H9 (cell line): Measurements from ENCODE around the gene PEX26. TPM values are rescaled to one million over a fixed set of nuclear protein-coding genes. Genes with fewer than 3 reads are reported as not detected.

Source experiments
- DNase-seq: peaks from one replicate; pipeline ENCODE4 v3.0.0-alpha.2; 2017
- H2AFZ ChIP-seq: one replicate; pipeline ENCODE4 v1.6.1; 2013; ENCODE audit warnings: mild to moderate bottlenecking, low read length, control low read depth, moderate library complexity
- H2AK5ac ChIP-seq: 2 replicates; pipeline ENCODE4 v1.6.1; 2013; ENCODE audit warnings: low read length, control low read depth, mixed read lengths; ENCODE audit not compliant: insufficient read length
- H2BK120ac ChIP-seq: one replicate; pipeline ENCODE4 v1.6.1; 2013; ENCODE audit warnings: low read depth, mild to moderate bottlenecking, low read length, control low read depth, inconsistent platforms; ENCODE audit not compliant: poor library complexity, severe bottlenecking
- H2BK12ac ChIP-seq: 2 replicates; pipeline ENCODE4 v1.6.1; 2013; ENCODE audit warnings: low read length, control low read depth, mixed read lengths, low read depth; ENCODE audit not compliant: insufficient read length
- H2BK15ac ChIP-seq: 2 replicates; pipeline ENCODE4 v1.6.1; 2013; ENCODE audit warnings: low read depth, low read length, control low read depth
- H2BK20ac ChIP-seq: one replicate; pipeline ENCODE4 v1.6.1; 2013; ENCODE audit warnings: low read depth, mild to moderate bottlenecking, low read length, control low read depth, inconsistent platforms; ENCODE audit not compliant: poor library complexity, severe bottlenecking
- H2BK5ac ChIP-seq: 2 replicates; pipeline ENCODE4 v1.6.1; 2013; ENCODE audit warnings: low read length, control low read depth, mixed read lengths; ENCODE audit not compliant: insufficient read length
- H3K14ac ChIP-seq: 2 replicates; pipeline ENCODE4 v1.6.1; 2013; ENCODE audit warnings: low read length, control low read depth; ENCODE audit not compliant: insufficient read depth
- H3K18ac ChIP-seq: 2 replicates; pipeline ENCODE4 v1.6.1; 2013; ENCODE audit warnings: low read depth, mild to moderate bottlenecking, mixed read lengths, low read length, control low read depth; ENCODE audit not compliant: insufficient read length
- H3K23ac ChIP-seq: 2 replicates; pipeline ENCODE4 v1.6.1; 2013; ENCODE audit warnings: low read length, control low read depth, mixed read lengths, low read depth; ENCODE audit not compliant: insufficient read length
- H3K23me2 ChIP-seq: 2 replicates; pipeline ENCODE4 v1.6.1; 2013; ENCODE audit warnings: low read depth, mild to moderate bottlenecking, mixed read lengths, low read length, control low read depth; ENCODE audit not compliant: insufficient read length, poor library complexity, severe bottlenecking
- H3K27ac ChIP-seq: 2 replicates; pipeline ENCODE4 v1.5.1; 2013; ENCODE audit warnings: low read length, control low read depth, mixed read lengths, low read depth; ENCODE audit not compliant: insufficient read length
- H3K27me3 ChIP-seq: 2 replicates; pipeline ENCODE4 v1.6.1; 2013; ENCODE audit warnings: low read length, control low read depth, inconsistent platforms; ENCODE audit not compliant: insufficient read depth
- H3K4ac ChIP-seq: 2 replicates; pipeline ENCODE4 v1.6.1; 2013; ENCODE audit warnings: low read depth, mild to moderate bottlenecking, control low read depth, inconsistent platforms, low read length, moderate library complexity
- H3K4me1 ChIP-seq: 2 replicates; pipeline ENCODE4 v1.6.1; 2013; ENCODE audit warnings: low read length, control low read depth, inconsistent platforms; ENCODE audit not compliant: insufficient read depth
- H3K4me2 ChIP-seq: 2 replicates; pipeline ENCODE4 v1.6.1; 2013; ENCODE audit warnings: low read length, control low read depth, mixed read lengths; ENCODE audit not compliant: insufficient read length, insufficient read depth
- H3K56ac ChIP-seq: 2 replicates; pipeline ENCODE4 v1.6.1; 2013; ENCODE audit warnings: low read depth, mild to moderate bottlenecking, mixed read lengths, low read length, control low read depth; ENCODE audit not compliant: insufficient read length
- H3K79me1 ChIP-seq: 2 replicates; pipeline ENCODE4 v1.6.1; 2013; ENCODE audit warnings: low read depth, mild to moderate bottlenecking, moderate library complexity, low read length, control low read depth, inconsistent platforms; ENCODE audit not compliant: insufficient read depth, poor library complexity, severe bottlenecking
- H3K79me2 ChIP-seq: 2 replicates; pipeline ENCODE4 v1.6.1; 2013; ENCODE audit warnings: low read length, control low read depth, inconsistent platforms; ENCODE audit not compliant: insufficient read depth
- H3K9ac ChIP-seq: 2 replicates; pipeline ENCODE4 v1.6.1; 2013; ENCODE audit warnings: low read length, control low read depth, mixed read lengths; ENCODE audit not compliant: insufficient read length; ENCODE audit errors: extremely low read depth
- H3K9me3 ChIP-seq: one replicate; pipeline ENCODE4 v1.6.1; 2013; ENCODE audit warnings: low read depth, low read length, inconsistent platforms; ENCODE audit not compliant: control insufficient read depth
- H3T11ph ChIP-seq: one replicate; pipeline ENCODE4 v1.6.1; 2013; ENCODE audit warnings: mild to moderate bottlenecking, low read length, control low read depth, inconsistent platforms
- H4K20me1 ChIP-seq: one replicate; pipeline ENCODE4 v1.6.1; 2013; ENCODE audit not compliant: control insufficient read depth, insufficient read length, insufficient read depth
- H4K5ac ChIP-seq: 2 replicates; pipeline ENCODE4 v1.6.1; 2013; ENCODE audit warnings: low read depth, mild to moderate bottlenecking, mixed read lengths, low read length, control low read depth; ENCODE audit not compliant: insufficient read length
- H4K8ac ChIP-seq: replicated peaks from 2 replicates; pipeline ENCODE4 v1.6.1; 2013; ENCODE audit warnings: low read length, control low read depth, mixed read lengths, low read depth; ENCODE audit not compliant: insufficient read length
- H4K91ac ChIP-seq: 2 replicates; pipeline ENCODE4 v1.6.1; 2013; ENCODE audit warnings: low read depth, mild to moderate bottlenecking, moderate library complexity, mixed read lengths, low read length, control low read depth; ENCODE audit not compliant: insufficient read length
- H3K27ac Mint-ChIP-seq, 3 experiments: 2 replicates in 2 of 3; 3 replicates in 1 of 3; pipeline ENCODE4 v1.8.0; 2020 to 2021; ENCODE audit warnings: mixed read lengths in 3 of 3, mild to moderate bottlenecking in 1 of 3, moderate library complexity in 1 of 3
- H3K27me3 Mint-ChIP-seq: 2 replicates; pipeline ENCODE4 v1.8.0; 2021; ENCODE audit warnings: low read depth, mild to moderate bottlenecking, moderate library complexity, mixed read lengths
- H3K36me3 Mint-ChIP-seq, 3 experiments: 2 replicates in 2 of 3; 3 replicates in 1 of 3; pipeline ENCODE4 v1.8.0; 2020 to 2021; ENCODE audit warnings: low read depth in 3 of 3, mixed read lengths in 3 of 3; ENCODE audit not compliant: insufficient read depth in 1 of 3
- H3K4me1 Mint-ChIP-seq, 2 experiments: 2 replicates each; pipeline ENCODE4 v1.8.0; 2020; ENCODE audit warnings: mixed read lengths in 2 of 2
- H3K4me3 Mint-ChIP-seq, 2 experiments: 2 replicates in 1 of 2; 3 replicates in 1 of 2; pipeline ENCODE4 v1.8.0; 2020 to 2021; ENCODE audit warnings: mild to moderate bottlenecking in 2 of 2, mixed read lengths in 2 of 2, moderate library complexity in 1 of 2
- H3K9me3 Mint-ChIP-seq, 2 experiments: 2 replicates in 1 of 2; 3 replicates in 1 of 2; pipeline ENCODE4 v1.8.0; 2020; ENCODE audit warnings: mild to moderate bottlenecking in 2 of 2, mixed read lengths in 2 of 2, moderate library complexity in 1 of 2
- CTCF ChIP-seq: fragments of 200-600 bp; sonication (generic); conservative IDR thresholded peaks from 3 replicates; pipeline ENCODE4 v1.8.0; 2021; ENCODE audit warnings: antibody characterized with exemption, mild to moderate bottlenecking
- WGBS: extraction: QIAGEN DNeasy Blood & Tissue Kit; methylation state at CpG from one replicate; pipeline ENCODE4 v1.1.7; 2013; ENCODE audit warnings: missing lambda C conversion rate, low lambda C conversion rate, mixed read lengths; ENCODE audit not compliant: insufficient read length; ENCODE audit errors: extremely low coverage; 5-methylcytosine and 5-hydroxymethylcytosine counted together
- total RNA-seq: library from RNA; stranded (reverse); gene quantifications from 2 replicates; pipeline ENCODE4 v1.2.1, GENCODE V29; 2021

PEX26 gene
- total RNA-seq, 1 experiment from 2014 or later = 35.4 TPM

GRCh38 chr22:18081416-18081815, 3.6 kb downstream of the PEX26 start:
- H3K23ac ChIP-seq = no peak overlapping the region
- H4K8ac ChIP-seq = no peak overlapping the region
- H2BK12ac ChIP-seq = no peak overlapping the region
- H3K4me2 ChIP-seq = no peak overlapping the region
- H2BK120ac ChIP-seq = no peak overlapping the region
- H3K27me3 ChIP-seq = no peaks in the 10 kb centered on the region
- no peak overlapping the region for H2BK20ac ChIP-seq
- H2AFZ ChIP-seq = no peak overlapping the region
- H3K23me2 ChIP-seq = peaks cover 5% of the 10 kb centered on the region
- WGBS = no CpG with 5 or more reads among the region's 5 CpGs
- no peaks in the 10 kb centered on the region for H3K9me3 Mint-ChIP-seq
- H4K5ac ChIP-seq = no peak overlapping the region
- no peaks in the 10 kb centered on the region for H3K79me2 ChIP-seq
- no peak overlapping the region for H2AK5ac ChIP-seq
- peaks cover 39 to 67% (median 55%) of the 10 kb centered on the region in 3 experiments for H3K36me3 Mint-ChIP-seq
- no peak for DNase-seq
- no peak overlapping the region for H3K18ac ChIP-seq
- H3K9me3 ChIP-seq = no peaks in the 10 kb centered on the region
- TF ChIP-seq CTCF = no peak
- no peak overlapping the region for H3K27ac Mint-ChIP-seq
- no peak overlapping the region for H3K56ac ChIP-seq
- no peak overlapping the region for H2BK15ac ChIP-seq
- no peaks in the 10 kb centered on the region for H3K79me1 ChIP-seq
- H3K27me3 Mint-ChIP-seq = no peaks in the 10 kb centered on the region
- H3K27ac ChIP-seq = no peak overlapping the region
- no peak overlapping the region for H2BK5ac ChIP-seq
- no peak overlapping the region for H3K4me3 Mint-ChIP-seq
- H3K4ac ChIP-seq = no peak overlapping the region
- H3K4me1 ChIP-seq = no peaks in the 10 kb centered on the region
- no peak overlapping the region for H4K91ac ChIP-seq
- H3K14ac ChIP-seq = no peak overlapping the region
- H4K20me1 ChIP-seq = no peaks in the 10 kb centered on the region
- no peak overlapping the region for H3K9ac ChIP-seq
- no peak overlapping the region for H3T11ph ChIP-seq
- peaks cover 15 to 16% of the 10 kb centered on the region in 2 experiments for H3K4me1 Mint-ChIP-seq
